NCI-H1436 treated with DMSO at 0.1 percent for 48 hours (cell line): ENCODE data around the gene TOX4.

Experiments
- DNase-seq: peaks from one replicate; lab custom pipeline; 2025; lab: John Stamatoyannopoulos, UW

The TOX4 gene

GRCh38 chr14:21503376-21503775, 26.4 kb downstream of the TOX4 start:
- DNase-seq = no peak

- no peak for DNase-seq
These were observed 28.1 kb downstream of the TOX4 start for GRCh38 chr14:21505012-21505553.

GRCh38 chr14:21506557-21506956, 29.6 kb downstream of the TOX4 start:
- DNase-seq = no peak

GRCh38 chr14:21509432-21510143, 32.6 kb downstream of the TOX4 start:
- no peak for DNase-seq

GRCh38 chr14:21510735-21511657, 34.0 kb downstream of the TOX4 start, which contains the start of gene METTL3:
TSS of gene METTL3 (minus strand) at chr14:21511340. CDS start at chr14:21511223, 117 bp downstream.
- DNase-seq = peak; percentile 89

- DNase-seq = no peak
These were observed 37.3 kb downstream of the TOX4 start for GRCh38 chr14:21514341-21514740.

- no peak for DNase-seq
These were observed 41.7 kb downstream of the TOX4 start for GRCh38 chr14:21518725-21519124.

- no peak for DNase-seq
These were observed 43.8 kb downstream of the TOX4 start for GRCh38 chr14:21520767-21521166.

- DNase-seq = no peak
These were observed 44.5 kb downstream of the TOX4 start for GRCh38 chr14:21521501-21521900.

GRCh38 chr14:21523203-21523602, 46.2 kb downstream of the TOX4 start:
- DNase-seq = no peak

GRCh38 chr14:21524575-21525490, 47.8 kb downstream of the TOX4 start:
- no peak for DNase-seq

GRCh38 chr14:21525571-21525961, 48.6 kb downstream of the TOX4 start:
- no peak for DNase-seq

GRCh38 chr14:21525962-21526671, 49.1 kb downstream of the TOX4 start, which contains the start of gene SALL2:
TSS of gene SALL2 (minus strand) at chr14:21526346. CDS start at chr14:21526127, 219 bp downstream.
- DNase-seq = peak; percentile 69

- DNase-seq = peak; percentile 17
These were observed 49.8 kb downstream of the TOX4 start for GRCh38 chr14:21526672-21527317.

GRCh38 chr14:21527318-21527679, 50.3 kb downstream of the TOX4 start:
- DNase-seq = no peak

GRCh38 chr14:21528381-21529348, 51.7 kb downstream of the TOX4 start:
- DNase-seq = peak; percentile 27

GRCh38 chr14:21529515-21529914, 52.5 kb downstream of the TOX4 start:
- no peak for DNase-seq

- DNase-seq = no peak
These were observed 56.3 kb downstream of the TOX4 start for GRCh38 chr14:21533294-21533693.

GRCh38 chr14:21534576-21534975, 57.6 kb downstream of the TOX4 start:
- no peak for DNase-seq
